ENCODE measurements around the gene C2CD2. TPM values are rescaled to one million over a fixed set of nuclear protein-coding genes. Genes with fewer than 3 reads are reported as not detected.

Gene C2CD2
- total RNA-seq, 3 donors from 2014 or later: 37.0 to 73.8 (median 41.6) TPM

GRCh38 chr21:41948901-41949300, 4.9 kb downstream of the C2CD2 start:
- no peak for DNase-seq (ENCODE audit: low spot score in 2 of 2)
- Histone ChIP-seq H3K4me1 (peaks cover 0 to 3% of the 10 kb centered on the region in 2 donors), H3K4me3 (no peak overlapping the region), H3K36me3 (no peaks in the 10 kb centered on the region), H3K9me3 (no peaks in the 10 kb centered on the region), H3K27me3 (no peaks in the 10 kb centered on the region), H3K27ac (no peak overlapping the region)
- intact Hi-C loops (cut with DNase I; ENCODE audit: low total_unique reads): loop anchor here (2.0 kb wide), 1 partner anchor 30 kb away; no protein-coding TSS in a partner anchor
- no peak for TF ChIP-seq CTCF (IDR thresholded peaks at IDR 0.05)
- TF ChIP-seq POLR2A (IDR thresholded peaks at IDR 0.05): no peak
- TF ChIP-seq POLR2AphosphoS5 (IDR thresholded peaks at IDR 0.05): no peak

- H3K27ac ChIP-seq: peak overlapping the region; percentile 64 to 76
- no peaks in the 10 kb centered on the region for H3K27me3 ChIP-seq
- no peaks in the 10 kb centered on the region for H3K36me3 ChIP-seq
- TF ChIP-seq POLR2A (IDR thresholded peaks at IDR 0.05) (no peak), CTCF (IDR thresholded peaks at IDR 0.05) (no peak), POLR2AphosphoS5 (IDR thresholded peaks at IDR 0.05) (no peak)
- intact Hi-C loops (cut with DNase I; ENCODE audit: low total_unique reads): loop anchor here (2.0 kb wide), 1 partner anchor 31 kb away; no protein-coding TSS in a partner anchor
- no peaks in the 10 kb centered on the region for H3K9me3 ChIP-seq
- no peak for DNase-seq (ENCODE audit: low spot score in 2 of 2)
- H3K4me3 ChIP-seq: peak overlapping the region in 1 of 3 donors; percentile 7
- peaks cover 0 to 3% of the 10 kb centered on the region in 2 donors for H3K4me1 ChIP-seq
These were observed 5.5 kb downstream of the C2CD2 start for GRCh38 chr21:41948078-41948895.

GRCh38 chr21:41945982-41946381, 7.8 kb downstream of the C2CD2 start:
- Histone ChIP-seq H3K36me3 (no peaks in the 10 kb centered on the region), H3K27ac (no peak overlapping the region), H3K27me3 (no peaks in the 10 kb centered on the region), H3K4me1 (peaks cover 0 to 3% of the 10 kb centered on the region in 2 donors), H3K4me3 (no peak overlapping the region), H3K9me3 (no peaks in the 10 kb centered on the region)
- TF ChIP-seq CTCF (IDR thresholded peaks at IDR 0.05) (no peak), POLR2AphosphoS5 (IDR thresholded peaks at IDR 0.05) (no peak), POLR2A (IDR thresholded peaks at IDR 0.05) (no peak)
- intact Hi-C loops (cut with DNase I; ENCODE audit: low total_unique reads): no loop called here
- no peak for DNase-seq (ENCODE audit: low spot score in 2 of 2)

GRCh38 chr21:41943851-41944250, 10.0 kb downstream of the C2CD2 start:
- DNase-seq (ENCODE audit: low spot score in 2 of 2): no peak
- Histone ChIP-seq H3K9me3 (no peaks in the 10 kb centered on the region), H3K4me3 (no peak overlapping the region), H3K36me3 (no peaks in the 10 kb centered on the region), H3K27me3 (no peaks in the 10 kb centered on the region), H3K4me1 (peaks cover 0 to 3% of the 10 kb centered on the region in 2 donors), H3K27ac (no peak overlapping the region)
- TF ChIP-seq POLR2A (IDR thresholded peaks at IDR 0.05): no peak
- no peak for TF ChIP-seq POLR2AphosphoS5 (IDR thresholded peaks at IDR 0.05)
- TF ChIP-seq CTCF (IDR thresholded peaks at IDR 0.05): no peak
- intact Hi-C loops (cut with DNase I; ENCODE audit: low total_unique reads): no loop called here

- Histone ChIP-seq H3K9me3 (no peaks in the 10 kb centered on the region), H3K27ac (no peak overlapping the region), H3K4me1 (no peaks in the 10 kb centered on the region), H3K27me3 (no peaks in the 10 kb centered on the region), H3K36me3 (no peaks in the 10 kb centered on the region), H3K4me3 (no peak overlapping the region)
- TF ChIP-seq CTCF (IDR thresholded peaks at IDR 0.05): no peak
- TF ChIP-seq POLR2AphosphoS5 (IDR thresholded peaks at IDR 0.05): no peak
- no peak for TF ChIP-seq POLR2A (IDR thresholded peaks at IDR 0.05)
- no peak for DNase-seq (ENCODE audit: low spot score in 2 of 2)
- intact Hi-C loops (cut with DNase I; ENCODE audit: low total_unique reads): no loop called here
These were observed 11.4 kb downstream of the C2CD2 start for GRCh38 chr21:41942457-41942856.

Measured in breast epithelium (tissue), 4 donors.